Activated CD8-positive, alpha-beta T cell treated with anti-CD3 and anti-CD28 coated beads, Interleukin-2, amount 10 ng/mL, durations not matched to agents 7 days and 5 days (primary cell): ENCODE results near the gene MCCD1. TPM values are rescaled to one million over a fixed set of nuclear protein-coding genes. Genes with fewer than 3 reads are reported as not detected.
"Not testable (repeated sequence)": the region's sequence is repeated elsewhere in the genome, so short reads cannot be mapped to it uniquely, and the experiment has no call there.

ENCODE experiments used
- ATAC-seq: fragments of 150-1000 bp; cut with Tn5 transposase; one replicate; pipeline ENCODE4 v1.10.0; 2021; ENCODE audit warnings: moderate library complexity
- CTCF ChIA-PET: fragments of 350-600 bp; sonication (Branson Sonifier 250); formaldehyde crosslinking; loops from one replicate; lab custom pipeline; 2021; ENCODE audit warnings: antibody characterized with exemption; lab: Charles Lee
- POLR2A ChIA-PET: fragments of 350-600 bp; sonication (Branson Sonifier 250); formaldehyde crosslinking; loops from one replicate; lab custom pipeline; 2021; ENCODE audit warnings: antibody characterized with exemption; lab: Charles Lee
- DNase-seq: peaks from one replicate; pipeline ENCODE4 v3.0.0-alpha.2; 2020
- H3K27ac Mint-ChIP-seq: one replicate; pipeline ENCODE4 v1.8.0; 2021; ENCODE audit warnings: mild to moderate bottlenecking, mixed read lengths
- H3K27me3 Mint-ChIP-seq: one replicate; pipeline ENCODE4 v1.8.0; 2021; ENCODE audit warnings: low read depth, mixed read lengths
- H3K36me3 Mint-ChIP-seq: one replicate; pipeline ENCODE4 v1.8.0; 2021; ENCODE audit warnings: low read depth, mixed read lengths
- H3K4me1 Mint-ChIP-seq: one replicate; pipeline ENCODE4 v1.8.0; 2021; ENCODE audit warnings: low read depth, mixed read lengths
- H3K4me3 Mint-ChIP-seq: one replicate; pipeline ENCODE4 v1.8.0; 2021; ENCODE audit warnings: mild to moderate bottlenecking, mixed read lengths
- H3K9me3 Mint-ChIP-seq: one replicate; pipeline ENCODE4 v1.8.0; 2022; ENCODE audit warnings: mixed read lengths; ENCODE audit not compliant: insufficient read depth
- total RNA-seq, 2 experiments: library from RNA; stranded (reverse); gene quantifications; one replicate each; pipeline ENCODE4 v1.2.3, GENCODE V29; 2021

The MCCD1 gene
- total RNA-seq, 2 experiments from 2014 or later, result not detected

GRCh38 chr6:31546339-31546957 is 17.7 kb downstream of the MCCD1 start, which contains the start of gene ATP6V1G2:
TSS of gene ATP6V1G2 (minus strand) at chr6:31546608. CDS start at chr6:31546559, 49 bp downstream.
- no peaks in the 10 kb centered on the region for H3K9me3 Mint-ChIP-seq
- ChIA-PET POLR2A (interaction anchor here (0.5 to 6.3 kb wide), 12 partner anchors 8 to 106 kb away, joined by 3 to 62 read pairs (median 4); partner anchors contain the start of genes BAG6, LTB, NCR3 and TNF), CTCF (interaction anchor here (0.5 to 16.9 kb wide), 16 partner anchors 17 to 289 kb away, joined by 3 to 676 read pairs (median 4); partner anchors contain the start of genes BAG6, GPANK1, HSPA1A and HSPA1L)
- H3K36me3 Mint-ChIP-seq, result peaks cover 24% of the 10 kb centered on the region
- ATAC-seq (peak; percentile 66), DNase-seq (peak; percentile 92)
- no peaks in the 10 kb centered on the region for H3K27me3 Mint-ChIP-seq
- H3K4me1 Mint-ChIP-seq, result peaks cover 53% of the 10 kb centered on the region
- peak within 1 kb of the TSS; percentile 90 for H3K27ac Mint-ChIP-seq
- peak within 1 kb of the TSS; percentile 84 for H3K4me3 Mint-ChIP-seq

GRCh38 chr6:31546958-31547726 is 18.4 kb downstream of the MCCD1 start, which contains the start of gene NFKBIL1:
TSS of gene NFKBIL1 (plus strand) at chr6:31547608. CDS start at chr6:31547695, 87 bp downstream.
- Mint-ChIP-seq H3K4me3 (peak within 1 kb of the TSS; percentile 84), H3K27me3 (no peaks in the 10 kb centered on the region), H3K27ac (peak within 1 kb of the TSS; percentile 90), H3K4me1 (peaks cover 56% of the 10 kb centered on the region), H3K9me3 (no peaks in the 10 kb centered on the region), H3K36me3 (peaks cover 22% of the 10 kb centered on the region)
- ChIA-PET POLR2A (interaction anchor here (0.6 to 6.3 kb wide), 12 partner anchors 9 to 259 kb away, joined by 3 to 62 read pairs (median 4); partner anchors contain the start of genes BAG6, LTB, NCR3 and TNF), CTCF (interaction anchor here (0.6 to 16.9 kb wide), 14 partner anchors 9 to 283 kb away, joined by 3 to 676 read pairs (median 4); partner anchors contain the start of genes GPANK1, HSPA1A, HSPA1L and LST1)
- peak; percentile 89 for ATAC-seq
- peak; percentile 96 for DNase-seq

GRCh38 chr6:31547727-31548543 is 19.2 kb downstream of the MCCD1 start:
- no peak for ATAC-seq
- Mint-ChIP-seq H3K27me3 (no peaks in the 10 kb centered on the region), H3K9me3 (no peaks in the 10 kb centered on the region), H3K4me3 (peak overlapping the region; percentile 84), H3K36me3 (peaks cover 19% of the 10 kb centered on the region), H3K4me1 (peaks cover 56% of the 10 kb centered on the region), H3K27ac (peak overlapping the region; percentile 90)
- ChIA-PET POLR2A (interaction anchor here (0.6 to 6.3 kb wide), 6 partner anchors 11 to 53 kb away, joined by 3 to 62 read pairs (median 5); partner anchors contain the start of genes LTB and NCR3), CTCF (interaction anchor here (0.6 to 16.9 kb wide), 10 partner anchors 8 to 117 kb away, joined by 3 to 676 read pairs (median 4); partner anchors contain the start of genes GPANK1, LST1, LTA and LTB)
- no peak for DNase-seq

- peaks cover 23% of the 10 kb centered on the region for H3K36me3 Mint-ChIP-seq
- H3K9me3 Mint-ChIP-seq, result no peaks in the 10 kb centered on the region
- DNase-seq (no peak), ATAC-seq (no peak)
- POLR2A ChIA-PET, result interaction anchor here (0.6 to 6.3 kb wide), 4 partner anchors 21 to 50 kb away, joined by 3 to 62 read pairs (median 10); partner anchors contain the start of genes LTB and NCR3
- peak overlapping the region; percentile 84 for H3K4me3 Mint-ChIP-seq
- CTCF ChIA-PET, result interaction anchor here (0.9 to 16.9 kb wide), 6 partner anchors 12 to 116 kb away, joined by 3 to 676 read pairs (median 4); partner anchors contain the start of genes GPANK1, LST1, LTA and LTB
- no peaks in the 10 kb centered on the region for H3K27me3 Mint-ChIP-seq
- H3K4me1 Mint-ChIP-seq, result peaks cover 51% of the 10 kb centered on the region
- H3K27ac Mint-ChIP-seq, result peak overlapping the region; percentile 90
Observed at GRCh38 chr6:31548544-31548873, 19.7 kb downstream of the MCCD1 start.

- Mint-ChIP-seq H3K36me3 (peaks cover 32% of the 10 kb centered on the region), H3K4me1 (peaks cover 54% of the 10 kb centered on the region), H3K27ac (peak overlapping the region; percentile 67)
- not testable (repeated sequence) for H3K9me3 Mint-ChIP-seq, H3K27me3 Mint-ChIP-seq, ATAC-seq, H3K4me3 Mint-ChIP-seq
- ChIA-PET CTCF (interaction anchor here (0.7 to 16.9 kb wide), 26 partner anchors 8 to 283 kb away, joined by 3 to 676 read pairs (median 4); partner anchors contain the start of genes ABHD16A, AIF1, DDX39B and HSPA1B), POLR2A (interaction anchor here (0.6 to 6.3 kb wide), 17 partner anchors 8 to 644 kb away, joined by 3 to 62 read pairs (median 5); partner anchors contain the start of genes BAG6, DDX39B, LST1 and LTB)
- DNase-seq, result peak; percentile 76
Observed at GRCh38 chr6:31551371-31551770, 22.6 kb downstream of the MCCD1 start.

- peak overlapping the region; percentile 57 for H3K27ac Mint-ChIP-seq
- H3K9me3 Mint-ChIP-seq, result no peaks in the 10 kb centered on the region
- ATAC-seq, result no peak
Observed at GRCh38 chr6:31556307-31556706, 27.5 kb downstream of the MCCD1 start.

GRCh38 chr6:31557443-31558317 is 28.9 kb downstream of the MCCD1 start:
- H3K27me3 Mint-ChIP-seq, result peaks cover 9% of the 10 kb centered on the region

More at GRCh38 chr6:31556307-31556706, 27.5 kb downstream of the MCCD1 start:
- peaks cover 69% of the 10 kb centered on the region for H3K4me1 Mint-ChIP-seq
- no peak for DNase-seq
- POLR2A ChIA-PET, result interaction anchor here (0.7 to 5.1 kb wide), 5 partner anchors 10 to 1288 kb away, joined by 3 to 55 read pairs (median 4); partner anchors contain the start of genes ATP6V1G2, DDX39B, LST1 and PSMB8
- peak overlapping the region; percentile 8 for H3K4me3 Mint-ChIP-seq
- peaks cover 3% of the 10 kb centered on the region for H3K27me3 Mint-ChIP-seq
- CTCF ChIA-PET, result interaction anchor here (1.1 to 17.1 kb wide), 5 partner anchors 9 to 42 kb away, joined by 3 to 189 read pairs (median 5); partner anchors contain the start of genes LTB, NFKBIL1 and TNF
- peaks cover 49% of the 10 kb centered on the region for H3K36me3 Mint-ChIP-seq

GRCh38 chr6:31558318-31558625 is 29.5 kb downstream of the MCCD1 start:
- Mint-ChIP-seq H3K27ac (peak overlapping the region; percentile 82), H3K4me3 (peak overlapping the region; percentile 65), H3K9me3 (no peaks in the 10 kb centered on the region), H3K27me3 (peaks cover 9% of the 10 kb centered on the region), H3K4me1 (peaks cover 68% of the 10 kb centered on the region), H3K36me3 (peaks cover 51% of the 10 kb centered on the region)
- ATAC-seq (no peak), DNase-seq (no peak)
- CTCF ChIA-PET, result interaction anchor here (1.2 to 17.1 kb wide), 5 partner anchors 10 to 40 kb away, joined by 4 to 189 read pairs (median 6); partner anchors contain the start of genes LTA, LTB, NFKBIL1 and TNF
- POLR2A ChIA-PET, result interaction anchor here (1.0 to 5.1 kb wide), 6 partner anchors 10 to 35 kb away, joined by 3 to 55 read pairs (median 8); partner anchors contain the start of genes LTA, LTB, NCR3 and NFKBIL1

More at GRCh38 chr6:31557443-31558317, 28.9 kb downstream of the MCCD1 start:
- Mint-ChIP-seq H3K27ac (peak overlapping the region; percentile 75), H3K4me3 (no peak overlapping the region), H3K9me3 (no peaks in the 10 kb centered on the region), H3K4me1 (peaks cover 68% of the 10 kb centered on the region), H3K36me3 (peaks cover 53% of the 10 kb centered on the region)
- ChIA-PET CTCF (interaction anchor here (1.3 to 17.1 kb wide), 5 partner anchors 10 to 40 kb away, joined by 3 to 189 read pairs (median 6); partner anchors contain the start of genes LTA, LTB and TNF), POLR2A (interaction anchor here (0.7 to 5.1 kb wide), 6 partner anchors 10 to 24 kb away, joined by 3 to 55 read pairs (median 8); partner anchors contain the start of genes DDX39B, LTA, LTB and TNF)
- DNase-seq, result no peak
- ATAC-seq, result no peak
